GM19438 (cell line): Measurements from ENCODE around the gene SYCP2L.
A peak's percentile ranks its signal among the peaks of the same experiment; 100 is the strongest.
"Not testable (repeated sequence)": the region's sequence is repeated elsewhere in the genome, so short reads cannot be mapped to it uniquely, and the experiment has no call there.

Source experiments
- ATAC-seq: cut with Tn5 transposase; IDR thresholded peaks from one replicate; pipeline ENCODE4 v1.9.1; 2021; ENCODE audit warnings: low read depth; ENCODE audit not compliant: unreplicated experiment

SYCP2L gene

GRCh38 chr6:10877012-10877411 lies 9.8 kb upstream of the SYCP2L start:
- no peak for ATAC-seq

GRCh38 chr6:10877871-10878270 lies 9.0 kb upstream of the SYCP2L start:
- no peak for ATAC-seq

GRCh38 chr6:10880366-10880765 lies 6.5 kb upstream of the SYCP2L start:
- no peak for ATAC-seq

- not testable (repeated sequence) for ATAC-seq
Observed at GRCh38 chr6:10882253-10882630, 4.6 kb upstream of the SYCP2L start.

GRCh38 chr6:10882657-10883171 lies 4.1 kb upstream of the SYCP2L start:
- no peak for ATAC-seq

GRCh38 chr6:10883312-10884244 lies 3.3 kb upstream of the SYCP2L start:
- ATAC-seq = no peak

- ATAC-seq = no peak
Observed at GRCh38 chr6:10884245-10884972, 2.4 kb upstream of the SYCP2L start.

- not testable (repeated sequence) for ATAC-seq
Observed at GRCh38 chr6:10886365-10886690, 524 bp upstream of the SYCP2L start.

- no peak for ATAC-seq
Observed at GRCh38 chr6:10890151-10890550, 3.3 kb downstream of the SYCP2L start.

- no peak for ATAC-seq
Observed at GRCh38 chr6:10891960-10892359, 5.1 kb downstream of the SYCP2L start.

- no peak for ATAC-seq
Observed at GRCh38 chr6:10894958-10895357, 8.1 kb downstream of the SYCP2L start.

GRCh38 chr6:10896691-10897090 lies 9.8 kb downstream of the SYCP2L start:
- no peak for ATAC-seq

GRCh38 chr6:10901770-10902169 lies 14.9 kb downstream of the SYCP2L start:
- peak; percentile 97 for ATAC-seq

- ATAC-seq = no peak
Observed at GRCh38 chr6:10904015-10904414, 17.2 kb downstream of the SYCP2L start.

- no peak for ATAC-seq
Observed at GRCh38 chr6:10908228-10908627, 21.4 kb downstream of the SYCP2L start.

GRCh38 chr6:10919520-10919919 lies 32.7 kb downstream of the SYCP2L start:
- not testable (repeated sequence) for ATAC-seq

- no peak for ATAC-seq
Observed at GRCh38 chr6:10933126-10933525, 46.3 kb downstream of the SYCP2L start.

- ATAC-seq = no peak
Observed at GRCh38 chr6:10939840-10940239, 53.0 kb downstream of the SYCP2L start.

- no peak for ATAC-seq
Observed at GRCh38 chr6:10945845-10946244, 59.0 kb downstream of the SYCP2L start.

GRCh38 chr6:10947966-10948365 lies 61.1 kb downstream of the SYCP2L start:
- no peak for ATAC-seq

GRCh38 chr6:10949579-10950490 lies 63.0 kb downstream of the SYCP2L start:
- no peak for ATAC-seq
